Panc1 (cell line): ENCODE measurements around the gene AP1S1.

Source experiments
- POLR2AphosphoS5 ChIP-seq: IDR thresholded peaks from 2 replicates; pipeline ENCODE4 v1.6.1; 2012; ENCODE audit warnings: mild to moderate bottlenecking, low read depth, low read length, moderate library complexity
- SIN3A ChIP-seq: IDR thresholded peaks from 2 replicates; pipeline ENCODE4 v1.6.1; 2012; ENCODE audit warnings: low read depth, mild to moderate bottlenecking, low read length, moderate library complexity, borderline replicate concordance; ENCODE audit not compliant: insufficient read depth
- TCF7L2 ChIP-seq: IDR thresholded peaks from 2 replicates; pipeline ENCODE4 v1.6.1; 2011; ENCODE audit warnings: mild to moderate bottlenecking, low read depth, low read length, inconsistent platforms
- TF ChIP-seq, protein P1 (sequence below): fragments of 450-650 bp; IDR thresholded peaks from 2 replicates; pipeline ENCODE4 v1.5.1; 2017; ENCODE audit warnings: mild to moderate bottlenecking
- TF ChIP-seq, protein P2 (sequence below), 2 experiments: IDR thresholded peaks; 2 replicates each; pipeline ENCODE4 v1.6.1; 2011 to 2012; ENCODE audit warnings: low read depth in 2 of 2, control low read depth in 1 of 2, low read length in 1 of 2, mild to moderate bottlenecking in 1 of 2, moderate library complexity in 1 of 2; ENCODE audit not compliant: insufficient read depth in 1 of 2

DNA sequence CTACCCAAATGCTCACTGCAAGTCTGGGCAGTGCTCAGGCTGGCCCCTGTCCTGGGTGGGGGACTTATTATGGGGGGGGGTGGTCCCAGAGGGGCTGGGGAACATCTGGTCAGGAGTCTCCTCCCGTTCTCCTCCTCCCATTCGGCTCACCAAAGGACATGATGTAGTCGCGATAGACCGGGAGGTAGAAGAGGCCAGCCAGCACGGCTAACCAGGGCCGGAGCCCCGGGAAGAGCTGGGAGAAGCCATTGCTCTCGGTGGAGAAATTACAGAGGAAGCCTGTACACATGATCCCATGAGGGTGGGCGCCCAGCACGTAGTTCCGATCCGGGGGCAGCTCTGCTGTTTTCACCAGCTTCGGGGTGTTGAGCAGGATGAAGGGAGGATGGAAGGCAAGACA is 44.2 kb downstream of the AP1S1 start:
- TF ChIP-seq, protein P1, sequence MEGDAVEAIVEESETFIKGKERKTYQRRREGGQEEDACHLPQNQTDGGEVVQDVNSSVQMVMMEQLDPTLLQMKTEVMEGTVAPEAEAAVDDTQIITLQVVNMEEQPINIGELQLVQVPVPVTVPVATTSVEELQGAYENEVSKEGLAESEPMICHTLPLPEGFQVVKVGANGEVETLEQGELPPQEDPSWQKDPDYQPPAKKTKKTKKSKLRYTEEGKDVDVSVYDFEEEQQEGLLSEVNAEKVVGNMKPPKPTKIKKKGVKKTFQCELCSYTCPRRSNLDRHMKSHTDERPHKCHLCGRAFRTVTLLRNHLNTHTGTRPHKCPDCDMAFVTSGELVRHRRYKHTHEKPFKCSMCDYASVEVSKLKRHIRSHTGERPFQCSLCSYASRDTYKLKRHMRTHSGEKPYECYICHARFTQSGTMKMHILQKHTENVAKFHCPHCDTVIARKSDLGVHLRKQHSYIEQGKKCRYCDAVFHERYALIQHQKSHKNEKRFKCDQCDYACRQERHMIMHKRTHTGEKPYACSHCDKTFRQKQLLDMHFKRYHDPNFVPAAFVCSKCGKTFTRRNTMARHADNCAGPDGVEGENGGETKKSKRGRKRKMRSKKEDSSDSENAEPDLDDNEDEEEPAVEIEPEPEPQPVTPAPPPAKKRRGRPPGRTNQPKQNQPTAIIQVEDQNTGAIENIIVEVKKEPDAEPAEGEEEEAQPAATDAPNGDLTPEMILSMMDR = no peak
- TF ChIP-seq SIN3A (no peak), POLR2AphosphoS5 (no peak), TCF7L2 (no peak)
- TF ChIP-seq, protein P2, sequence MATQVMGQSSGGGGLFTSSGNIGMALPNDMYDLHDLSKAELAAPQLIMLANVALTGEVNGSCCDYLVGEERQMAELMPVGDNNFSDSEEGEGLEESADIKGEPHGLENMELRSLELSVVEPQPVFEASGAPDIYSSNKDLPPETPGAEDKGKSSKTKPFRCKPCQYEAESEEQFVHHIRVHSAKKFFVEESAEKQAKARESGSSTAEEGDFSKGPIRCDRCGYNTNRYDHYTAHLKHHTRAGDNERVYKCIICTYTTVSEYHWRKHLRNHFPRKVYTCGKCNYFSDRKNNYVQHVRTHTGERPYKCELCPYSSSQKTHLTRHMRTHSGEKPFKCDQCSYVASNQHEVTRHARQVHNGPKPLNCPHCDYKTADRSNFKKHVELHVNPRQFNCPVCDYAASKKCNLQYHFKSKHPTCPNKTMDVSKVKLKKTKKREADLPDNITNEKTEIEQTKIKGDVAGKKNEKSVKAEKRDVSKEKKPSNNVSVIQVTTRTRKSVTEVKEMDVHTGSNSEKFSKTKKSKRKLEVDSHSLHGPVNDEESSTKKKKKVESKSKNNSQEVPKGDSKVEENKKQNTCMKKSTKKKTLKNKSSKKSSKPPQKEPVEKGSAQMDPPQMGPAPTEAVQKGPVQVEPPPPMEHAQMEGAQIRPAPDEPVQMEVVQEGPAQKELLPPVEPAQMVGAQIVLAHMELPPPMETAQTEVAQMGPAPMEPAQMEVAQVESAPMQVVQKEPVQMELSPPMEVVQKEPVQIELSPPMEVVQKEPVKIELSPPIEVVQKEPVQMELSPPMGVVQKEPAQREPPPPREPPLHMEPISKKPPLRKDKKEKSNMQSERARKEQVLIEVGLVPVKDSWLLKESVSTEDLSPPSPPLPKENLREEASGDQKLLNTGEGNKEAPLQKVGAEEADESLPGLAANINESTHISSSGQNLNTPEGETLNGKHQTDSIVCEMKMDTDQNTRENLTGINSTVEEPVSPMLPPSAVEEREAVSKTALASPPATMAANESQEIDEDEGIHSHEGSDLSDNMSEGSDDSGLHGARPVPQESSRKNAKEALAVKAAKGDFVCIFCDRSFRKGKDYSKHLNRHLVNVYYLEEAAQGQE (IDR thresholded peaks at IDR 0.05; ENCODE audit: insufficient read depth in 1 of 2, low read depth in 2 of 2, low read length in 1 of 2) = no peak
